Lower leg skin (tissue), 3 donors: ENCODE measurements around the gene SLC5A10.

ENCODE experiments used
- POLR2A ChIP-seq, 2 donors: fragments of 450-650 bp; IDR thresholded peaks; one replicate each; pipeline ENCODE4 v1.6.1; 2016 to 2017; ENCODE audit warnings: antibody characterized with exemption in 2 of 2, mild to moderate bottlenecking in 1 of 2, moderate library complexity in 1 of 2
- TF ChIP-seq, protein P1 (sequence below), 3 donors: fragments of 450-650 bp; IDR thresholded peaks; one replicate each; pipeline ENCODE4 v1.5.1; 2016; ENCODE audit warnings: antibody characterized with exemption in 3 of 3, mild to moderate bottlenecking in 3 of 3, moderate library complexity in 2 of 3

DNA sequence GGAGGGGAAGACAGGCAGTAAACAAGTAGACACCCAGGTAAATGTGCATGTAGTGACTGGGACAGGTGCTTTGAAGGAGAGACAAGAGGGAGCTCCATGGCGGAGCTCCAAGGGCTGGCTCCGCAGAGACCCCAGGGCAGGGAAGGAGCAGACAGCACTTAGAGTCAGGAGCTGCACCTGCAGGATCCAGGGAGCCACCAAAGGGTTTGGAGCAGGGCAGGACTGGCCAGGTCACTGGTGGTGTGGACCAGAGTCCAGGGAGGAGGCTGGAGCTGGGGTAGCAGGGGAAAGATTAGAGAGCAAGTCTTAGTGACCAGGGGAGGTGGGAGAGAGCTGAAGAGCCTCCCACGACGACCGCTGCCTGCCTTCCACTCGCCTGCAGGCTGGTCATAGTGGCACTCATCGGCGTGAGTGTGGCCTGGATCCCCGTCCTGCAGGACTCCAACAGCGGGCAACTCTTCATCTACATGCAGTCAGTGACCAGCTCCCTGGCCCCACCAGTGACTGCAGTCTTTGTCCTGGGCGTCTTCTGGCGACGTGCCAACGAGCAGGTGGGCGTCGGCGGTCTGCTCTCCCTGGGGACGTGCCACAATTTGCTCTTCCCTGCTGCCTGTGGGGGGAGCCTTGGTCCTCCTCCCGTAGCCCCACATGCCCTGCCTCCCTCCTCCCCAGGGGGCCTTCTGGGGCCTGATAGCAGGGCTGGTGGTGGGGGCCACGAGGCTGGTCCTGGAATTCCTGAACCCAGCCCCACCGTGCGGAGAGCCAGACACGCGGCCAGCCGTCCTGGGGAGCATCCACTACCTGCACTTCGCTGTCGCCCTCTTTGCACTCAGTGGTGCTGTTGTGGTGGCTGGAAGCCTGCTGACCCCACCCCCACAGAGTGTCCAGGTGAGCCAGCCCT is 67.3 kb downstream of the SLC5A10 start:
- TF ChIP-seq, protein P1, sequence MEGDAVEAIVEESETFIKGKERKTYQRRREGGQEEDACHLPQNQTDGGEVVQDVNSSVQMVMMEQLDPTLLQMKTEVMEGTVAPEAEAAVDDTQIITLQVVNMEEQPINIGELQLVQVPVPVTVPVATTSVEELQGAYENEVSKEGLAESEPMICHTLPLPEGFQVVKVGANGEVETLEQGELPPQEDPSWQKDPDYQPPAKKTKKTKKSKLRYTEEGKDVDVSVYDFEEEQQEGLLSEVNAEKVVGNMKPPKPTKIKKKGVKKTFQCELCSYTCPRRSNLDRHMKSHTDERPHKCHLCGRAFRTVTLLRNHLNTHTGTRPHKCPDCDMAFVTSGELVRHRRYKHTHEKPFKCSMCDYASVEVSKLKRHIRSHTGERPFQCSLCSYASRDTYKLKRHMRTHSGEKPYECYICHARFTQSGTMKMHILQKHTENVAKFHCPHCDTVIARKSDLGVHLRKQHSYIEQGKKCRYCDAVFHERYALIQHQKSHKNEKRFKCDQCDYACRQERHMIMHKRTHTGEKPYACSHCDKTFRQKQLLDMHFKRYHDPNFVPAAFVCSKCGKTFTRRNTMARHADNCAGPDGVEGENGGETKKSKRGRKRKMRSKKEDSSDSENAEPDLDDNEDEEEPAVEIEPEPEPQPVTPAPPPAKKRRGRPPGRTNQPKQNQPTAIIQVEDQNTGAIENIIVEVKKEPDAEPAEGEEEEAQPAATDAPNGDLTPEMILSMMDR (IDR thresholded peaks at IDR 0.05): no peak
- TF ChIP-seq POLR2A (IDR thresholded peaks at IDR 0.05): no peak
